ENCODE results near the gene KIZ. TPM values are rescaled to one million over a fixed set of nuclear protein-coding genes. Genes with fewer than 3 reads are reported as not detected.

KIZ gene
- total RNA-seq, 1 donor from 2014 or later = 6.9 TPM

- FAIRE-seq = no peak
- DNase-seq (ENCODE audit: low spot score in 2 of 2) = no peak
Observed at GRCh38 chr20:21209668-21210067, 83.8 kb downstream of the KIZ start.

DNA sequence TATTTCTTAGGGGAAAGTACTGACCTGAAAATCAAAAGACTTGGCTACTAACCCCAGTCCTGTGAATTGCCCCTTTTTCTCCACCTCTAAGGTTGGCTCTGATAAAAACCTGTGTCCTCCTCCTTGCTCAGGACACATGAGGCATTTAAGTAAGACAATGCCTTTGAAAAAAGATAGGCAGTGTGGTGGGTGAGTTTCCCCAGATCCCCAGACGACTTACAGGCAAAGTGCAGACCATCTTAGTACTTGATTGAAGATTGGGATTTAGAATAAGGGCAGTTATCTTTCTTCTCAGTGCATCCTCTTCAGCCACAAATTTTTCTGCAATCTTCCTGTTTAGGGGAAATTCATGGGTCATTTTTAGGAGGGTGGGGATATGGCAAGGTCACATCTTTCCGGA is 87.8 kb downstream of the KIZ start:
- DNase-seq (ENCODE audit: low spot score in 2 of 2) (no peak), FAIRE-seq (no peak)

DNA sequence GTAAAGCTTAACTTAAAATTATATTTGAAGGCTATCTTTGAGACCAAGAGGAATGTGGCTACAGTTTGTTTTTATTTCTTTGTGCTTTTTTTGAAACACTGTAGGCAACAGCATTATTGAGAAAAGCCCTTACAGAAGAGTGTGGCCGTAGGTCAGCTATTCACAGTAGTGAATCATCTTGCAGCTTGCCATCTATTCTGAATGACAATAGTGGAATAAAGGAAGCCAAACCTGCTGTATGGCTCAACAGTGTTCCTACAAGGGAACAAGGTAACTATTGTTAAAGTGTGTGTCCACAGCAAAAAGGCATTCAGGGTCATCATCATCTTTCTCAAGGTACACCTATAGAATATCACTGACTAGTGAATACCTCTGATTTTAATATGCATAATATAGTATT is 88.5 kb downstream of the KIZ start:
- FAIRE-seq (no peak), DNase-seq (ENCODE audit: low spot score in 2 of 2) (no peak)

DNA sequence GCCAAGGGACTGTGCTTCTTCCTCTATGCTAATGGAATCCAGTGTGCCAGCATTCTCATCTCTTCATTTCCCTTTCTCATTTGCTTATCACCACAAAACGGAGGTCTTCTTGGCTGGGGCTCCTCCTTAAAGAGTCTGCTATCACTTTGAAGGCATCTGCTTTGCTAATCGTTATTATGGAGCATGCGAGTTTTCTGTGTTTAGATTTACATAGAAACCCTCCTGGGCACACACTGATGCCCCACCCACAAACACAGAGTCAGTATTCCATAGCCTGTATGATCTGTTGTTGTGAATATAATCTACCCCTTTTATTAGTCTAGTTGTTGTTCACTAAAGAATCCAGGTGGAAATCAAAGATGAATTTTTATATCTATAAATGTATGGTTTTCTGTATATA is 93.8 kb downstream of the KIZ start:
- FAIRE-seq (peak; percentile 92), DNase-seq (ENCODE audit: low spot score in 2 of 2) (no peak)

DNA sequence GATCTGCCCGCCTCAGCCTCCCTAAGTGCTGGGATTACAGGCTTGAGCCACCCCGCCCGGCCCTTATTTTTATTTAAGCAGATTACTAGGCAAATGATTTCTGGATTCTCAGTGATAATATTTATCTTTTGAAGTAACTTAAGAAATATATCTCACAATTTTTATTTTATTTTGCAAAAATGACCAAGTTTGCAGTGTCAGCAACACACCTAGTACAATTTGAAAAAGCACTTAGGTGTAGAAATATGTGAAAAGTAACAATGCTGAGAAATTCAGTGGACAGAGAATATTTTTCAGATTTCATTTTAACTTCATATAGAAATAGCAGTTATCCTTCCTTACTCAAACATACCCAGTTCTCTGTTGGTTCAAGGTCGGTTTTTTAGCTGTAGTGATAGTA is 98.3 kb downstream of the KIZ start:
- FAIRE-seq = no peak
- no peak for DNase-seq (ENCODE audit: low spot score in 2 of 2)

DNA sequence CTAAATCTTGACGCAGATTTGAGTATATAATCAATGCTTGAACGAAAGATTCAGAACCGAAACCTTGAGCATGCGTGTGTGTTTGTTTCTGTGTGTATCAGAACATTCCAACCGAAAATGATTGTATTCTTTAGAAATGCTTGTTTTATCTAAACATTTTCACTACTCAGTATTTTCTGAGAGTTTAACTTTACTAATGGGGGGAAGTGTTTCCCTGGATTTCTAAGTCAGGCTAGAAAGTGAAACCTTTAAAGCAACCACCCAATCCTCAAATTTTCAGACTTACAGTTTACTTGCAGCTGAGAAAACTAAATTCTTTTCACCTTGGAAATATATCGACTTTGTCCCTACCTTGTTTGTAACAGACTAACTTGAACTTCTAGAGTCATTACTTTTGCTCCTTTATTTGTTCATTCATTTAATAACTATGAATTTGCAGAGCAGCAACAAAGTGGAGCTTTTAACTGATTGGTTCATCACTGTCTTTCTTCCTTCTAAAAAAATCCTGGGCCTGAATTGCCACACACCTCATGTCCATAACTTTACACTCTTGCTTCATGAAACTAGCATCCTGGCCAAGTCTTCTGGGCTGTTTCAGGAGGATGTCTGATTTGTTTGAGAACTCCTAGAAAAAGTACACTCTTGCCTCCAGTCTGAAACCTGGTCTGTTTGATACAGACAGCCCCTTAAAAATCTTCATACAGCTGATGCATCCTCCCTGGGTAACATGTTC is 99.5 kb downstream of the KIZ start:
- FAIRE-seq (no peak), DNase-seq (ENCODE audit: low spot score in 2 of 2) (no peak)

DNA sequence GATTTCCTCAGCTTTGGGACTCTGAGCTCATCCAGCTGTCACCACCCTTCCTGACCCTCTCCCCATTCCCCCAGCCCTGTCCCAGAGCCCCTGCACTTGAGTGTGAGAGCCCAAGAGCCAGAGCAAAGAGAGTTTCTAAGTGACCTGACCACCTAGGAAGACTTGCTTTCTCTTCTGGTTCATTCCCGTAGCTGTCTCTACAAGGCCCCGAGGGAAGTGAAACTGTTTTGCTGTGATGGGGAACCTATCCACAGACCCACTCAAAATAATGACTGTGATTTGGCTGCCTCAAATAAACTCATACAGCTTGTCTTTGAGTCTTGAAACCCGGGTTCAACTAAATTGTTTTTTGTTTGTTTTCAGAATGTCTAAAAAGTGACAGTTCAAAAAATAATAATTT is 102.6 kb downstream of the KIZ start:
- DNase-seq (ENCODE audit: low spot score in 2 of 2) (no peak), FAIRE-seq (no peak)

- no peak for DNase-seq (ENCODE audit: low spot score in 2 of 2)
- FAIRE-seq = no peak
Observed at GRCh38 chr20:21229163-21229562, 103.3 kb downstream of the KIZ start.

DNA sequence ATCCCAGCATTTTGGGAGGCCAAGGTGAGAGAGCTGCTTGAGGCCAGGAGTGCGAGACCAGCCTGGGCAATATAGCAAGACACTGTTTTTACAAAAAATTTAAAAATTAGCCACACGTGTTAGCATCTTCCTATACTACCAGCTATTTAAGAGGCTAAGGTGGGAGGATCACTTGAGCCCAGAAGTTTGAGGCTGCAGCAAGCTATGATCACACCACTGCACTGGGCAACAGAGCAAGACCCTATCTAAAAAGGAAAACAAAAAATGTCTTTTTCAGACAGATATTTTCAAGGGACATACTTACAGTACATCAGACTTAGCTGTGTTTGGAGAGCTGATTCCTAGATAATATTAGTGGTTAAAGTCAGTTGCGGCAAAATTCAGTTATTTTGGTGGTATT is 104.3 kb downstream of the KIZ start:
- DNase-seq (ENCODE audit: low spot score in 2 of 2) = no peak
- no peak for FAIRE-seq

- DNase-seq (ENCODE audit: low spot score in 2 of 2) (no peak), FAIRE-seq (no peak)
Observed at GRCh38 chr20:21230686-21231085, 104.8 kb downstream of the KIZ start.

DNA sequence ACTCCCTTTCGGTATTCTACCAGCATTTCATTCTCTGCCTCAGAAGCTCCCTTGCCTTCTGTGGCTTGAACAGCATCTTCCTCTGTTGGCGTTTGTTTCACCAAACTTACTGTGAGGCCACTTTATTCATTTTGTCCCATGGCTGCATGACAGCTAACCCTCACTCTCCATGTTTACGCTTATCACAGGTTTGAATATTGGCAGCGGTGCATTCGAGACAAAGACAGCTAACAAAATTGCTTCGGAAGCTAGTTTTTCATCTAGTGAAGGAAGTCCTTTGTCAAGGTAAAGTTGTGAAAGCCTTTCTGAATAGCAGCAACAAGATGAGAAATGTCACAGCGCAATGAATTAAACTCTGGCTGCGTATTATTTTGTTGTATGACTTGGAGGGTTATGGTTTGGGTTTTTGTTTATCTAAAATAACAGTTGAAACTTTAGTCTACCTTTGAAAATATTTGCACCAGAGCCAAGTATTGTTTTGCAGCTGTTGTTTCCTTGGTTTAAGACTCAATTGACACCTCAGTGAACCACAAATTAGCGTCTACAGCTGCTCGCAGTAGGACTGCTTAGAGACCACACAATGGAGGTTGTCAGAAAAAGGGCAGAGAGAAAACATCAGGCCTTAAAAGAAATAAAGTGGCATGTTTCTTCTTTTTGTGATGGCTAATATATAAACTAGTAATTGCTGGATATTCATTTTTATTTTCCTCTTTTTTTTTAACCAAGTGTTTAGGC is 106.8 kb downstream of the KIZ start:
- FAIRE-seq (no peak), DNase-seq (ENCODE audit: low spot score in 2 of 2) (no peak)

- no peak for DNase-seq (ENCODE audit: low spot score in 2 of 2)
- no peak for FAIRE-seq
Observed at GRCh38 chr20:21234324-21234723, 108.4 kb downstream of the KIZ start.

- FAIRE-seq (no peak), DNase-seq (ENCODE audit: low spot score in 2 of 2) (peak in 1 of 2 donors; percentile 12)
Observed at GRCh38 chr20:21234806-21235483, 109.1 kb downstream of the KIZ start.

DNA sequence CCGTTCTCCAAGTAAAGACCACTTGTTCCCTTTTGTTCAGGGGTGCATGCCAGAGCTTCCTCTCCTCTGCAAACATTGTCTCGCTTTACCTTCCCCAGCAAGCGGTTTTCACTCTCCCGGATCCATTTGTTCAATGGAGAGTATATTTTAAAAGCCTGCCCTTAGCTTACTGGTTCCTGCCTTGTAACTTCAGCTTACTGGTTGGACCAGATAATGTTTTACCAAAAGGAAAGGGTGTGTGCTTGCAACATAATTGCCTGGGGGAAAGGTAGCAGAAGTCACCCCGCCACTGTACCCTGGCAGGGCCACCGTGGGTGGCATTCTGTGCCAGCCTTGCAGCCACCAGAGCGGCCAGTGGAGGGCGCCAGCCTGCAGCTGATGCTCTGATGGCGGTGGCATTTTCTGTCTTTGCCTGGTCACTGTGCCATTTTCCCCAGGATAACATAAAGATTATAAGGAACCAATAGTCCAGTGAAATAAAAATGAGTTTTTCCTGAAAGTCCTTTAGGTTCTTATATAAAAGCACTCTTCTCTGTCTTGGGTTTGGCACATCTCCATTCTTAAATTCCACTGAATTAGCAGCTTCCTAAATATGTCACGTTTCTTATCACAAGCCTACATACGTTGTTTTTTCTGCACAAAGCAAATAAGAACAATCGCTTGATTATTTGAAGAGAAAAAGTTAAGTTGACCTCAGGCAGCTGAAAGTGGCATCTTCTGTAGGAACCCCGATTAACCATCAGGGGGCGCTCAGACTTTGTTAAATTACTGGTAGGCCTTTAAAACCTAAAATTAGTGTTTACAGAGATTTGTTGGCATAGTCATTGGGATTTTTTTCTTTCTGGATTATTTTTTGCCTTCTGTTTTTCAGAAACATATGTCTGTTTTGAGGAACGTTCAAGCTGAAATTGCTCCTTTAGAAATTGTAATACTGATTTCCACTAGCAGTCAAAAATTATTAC is 109.9 kb downstream of the KIZ start:
- DNase-seq (ENCODE audit: low spot score in 2 of 2) (peak; percentile 35 to 46), FAIRE-seq (peak; percentile 95)

DNA sequence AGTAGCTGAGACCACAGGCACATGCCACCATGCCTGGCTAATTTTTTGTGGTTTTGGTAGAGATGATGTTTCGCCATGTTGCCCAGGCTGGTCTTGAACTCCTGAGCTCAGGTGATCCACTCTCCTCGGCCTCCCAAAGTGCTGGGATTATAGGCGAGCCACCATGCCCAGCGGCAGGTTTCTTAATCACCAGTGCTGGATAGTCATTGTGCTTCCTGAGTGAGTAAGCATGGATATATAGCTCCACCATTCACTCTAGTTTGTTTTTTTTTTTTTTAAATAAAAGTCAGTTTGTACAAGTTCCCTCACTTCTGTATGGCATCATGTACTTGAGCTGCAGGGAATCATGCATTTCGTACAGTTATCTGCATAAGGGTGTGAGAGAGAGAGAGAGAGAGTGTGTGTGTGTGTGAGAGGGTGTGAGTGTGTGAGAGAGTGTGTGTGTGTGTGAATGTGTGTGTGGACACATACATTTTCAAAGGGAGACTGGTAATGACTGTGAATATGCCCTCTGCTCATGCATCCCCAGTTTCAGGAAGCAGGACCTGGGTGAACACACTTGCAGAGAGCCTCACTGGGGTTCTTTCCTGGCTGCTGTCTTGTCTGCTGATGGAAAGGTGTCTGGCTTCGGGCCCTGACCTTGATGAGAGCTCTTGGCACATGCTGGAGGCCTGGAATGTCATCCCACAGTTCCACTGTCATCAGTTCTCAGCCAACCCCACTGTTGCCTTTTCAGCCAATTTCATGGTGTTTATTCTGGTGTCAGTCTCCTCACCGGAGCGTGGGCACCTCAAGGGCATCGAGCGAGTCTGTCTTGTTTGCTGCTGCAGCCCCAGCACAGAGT is 112.3 kb downstream of the KIZ start:
- FAIRE-seq (no peak), DNase-seq (ENCODE audit: low spot score in 2 of 2) (no peak)

DNA sequence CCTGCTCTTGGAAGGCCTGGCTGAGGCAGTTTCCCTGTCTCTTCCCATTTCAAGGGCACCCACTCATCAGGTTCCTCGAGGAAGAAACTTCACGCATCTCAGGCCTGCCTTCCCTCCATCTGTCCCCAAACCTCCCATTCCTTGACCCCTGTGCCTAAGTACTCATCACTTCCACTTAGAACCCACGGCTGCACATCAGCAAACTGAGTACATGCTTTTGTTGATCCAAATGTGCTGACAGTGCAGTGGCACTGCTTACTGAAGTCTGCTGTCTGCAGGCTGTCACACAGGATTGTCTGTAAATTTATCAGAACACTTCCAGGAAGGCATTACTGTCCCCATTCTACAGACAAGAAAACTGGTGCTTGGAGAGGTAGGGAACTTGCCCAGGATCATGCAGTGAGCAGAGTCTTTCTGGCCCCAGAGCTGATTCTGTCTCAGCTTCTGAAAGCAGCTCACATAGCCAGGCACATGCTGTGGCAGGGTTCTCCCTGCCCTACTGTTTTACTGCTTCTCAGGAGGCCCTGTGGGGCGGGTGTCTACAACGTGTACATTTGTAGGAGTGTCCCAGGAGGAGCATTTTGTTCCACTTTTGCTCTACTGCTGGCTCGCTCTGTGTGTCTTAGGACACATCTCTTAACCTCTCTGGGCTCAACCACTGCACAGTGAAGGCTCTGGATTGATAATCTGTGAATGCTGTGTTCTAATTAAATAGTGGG is 113.1 kb downstream of the KIZ start:
- no peak for FAIRE-seq
- no peak for DNase-seq (ENCODE audit: low spot score in 2 of 2)

DNA sequence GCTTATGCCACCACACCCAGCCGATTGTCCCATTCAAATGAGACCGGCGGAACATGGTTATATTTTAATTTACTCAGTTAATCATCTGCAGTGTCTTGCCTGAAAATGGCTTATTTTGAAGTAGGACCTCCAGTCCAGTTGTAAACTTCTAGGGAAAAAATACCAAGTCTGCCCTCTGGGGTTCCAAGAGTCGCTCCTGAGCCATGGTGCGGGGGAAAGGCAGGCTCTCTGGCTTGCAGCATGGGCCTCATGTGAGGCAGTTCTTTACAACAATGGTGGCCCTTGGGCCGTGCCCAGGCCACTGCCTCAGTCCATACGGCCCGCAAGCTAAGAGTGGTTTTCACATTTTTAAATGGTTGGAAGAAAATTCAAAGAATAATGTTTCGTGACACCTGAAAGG is 114.5 kb downstream of the KIZ start:
- DNase-seq (ENCODE audit: low spot score in 2 of 2) (no peak), FAIRE-seq (no peak)

GRCh38 chr20:21241406-21241805 is 115.5 kb downstream of the KIZ start:
- FAIRE-seq (no peak), DNase-seq (ENCODE audit: low spot score in 2 of 2) (no peak)

DNA sequence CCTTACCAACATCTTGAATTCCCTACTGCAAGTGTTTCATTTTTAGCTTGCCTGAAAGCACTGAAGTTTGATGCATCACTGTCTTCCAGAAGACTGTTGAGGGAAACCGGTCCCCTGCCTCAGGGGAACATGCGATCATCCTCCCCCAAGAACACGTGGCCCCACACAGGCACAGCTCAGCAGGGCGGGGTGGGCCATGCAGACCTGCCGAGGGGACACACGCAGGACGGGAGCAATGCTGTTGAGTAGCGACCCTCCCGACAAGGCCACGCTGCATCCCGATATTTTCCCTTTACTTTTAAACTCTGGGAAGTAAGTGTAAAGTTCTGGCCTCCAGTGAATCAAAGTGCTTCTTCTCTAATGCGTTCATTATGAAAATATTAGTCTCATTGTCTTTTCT is 117.9 kb downstream of the KIZ start:
- DNase-seq (ENCODE audit: low spot score in 2 of 2) (no peak), FAIRE-seq (no peak)

All from frontal cortex (tissue), 4 donors.